GM18507 (cell line): ENCODE results near the gene APBB2.

Experiments used
- DNase-seq: peaks from one replicate; pipeline ENCODE4 v3.0.0; 2011; ENCODE audit warnings: low read depth; ENCODE audit not compliant: insufficient read length; ENCODE audit errors: extremely low spot score
- FAIRE-seq: peaks from 2 replicates; lab custom pipeline; 2011; peaks lifted over from hg19 to GRCh38; lab: Jason Lieb, UNC

APBB2 gene

GRCh38 chr4:41217020-41217333 lies 2.6 kb upstream of the APBB2 start:
- no peak for FAIRE-seq
- DNase-seq = no peak

DNA sequence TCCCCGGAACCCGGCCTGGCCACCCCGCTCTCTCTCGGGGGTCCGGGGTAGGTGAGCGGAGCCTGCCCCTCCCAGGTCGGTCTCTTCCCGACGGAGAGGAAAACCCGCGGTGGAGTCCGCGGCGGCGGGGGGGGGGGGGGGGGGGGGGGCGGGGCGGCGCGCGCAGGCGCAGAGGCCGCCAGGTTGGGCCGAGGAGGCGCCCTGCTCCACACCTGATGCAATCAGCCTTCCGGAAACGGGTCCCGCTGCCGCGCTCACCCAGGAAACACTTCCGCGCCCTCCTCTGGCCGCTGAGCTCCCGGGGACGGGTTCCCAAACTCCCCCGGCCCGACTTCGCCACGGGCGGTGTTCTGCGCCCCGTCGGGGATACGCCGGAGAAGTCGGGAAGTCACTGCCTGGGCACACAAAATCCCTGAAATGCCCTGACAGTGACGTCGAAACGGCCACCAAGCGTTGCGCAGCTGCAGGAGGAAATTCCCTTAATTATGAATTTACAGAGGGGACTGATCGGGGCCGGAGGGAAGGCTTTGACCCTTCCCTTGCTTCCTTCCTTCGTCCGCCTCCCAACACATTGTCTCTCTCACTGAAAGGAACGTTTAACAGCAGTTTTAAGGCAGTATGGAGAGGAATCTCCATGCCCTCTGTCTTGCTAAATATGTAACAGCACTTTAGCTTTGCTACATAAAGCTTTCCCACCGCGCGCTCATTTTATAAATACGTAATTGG lies 2.1 kb upstream of the APBB2 start:
- peak; percentile 56 for FAIRE-seq
- peak; percentile 74 for DNase-seq

- DNase-seq (no peak), FAIRE-seq (no peak)
Measured at GRCh38 chr4:41215969-41216293, 1.6 kb upstream of the APBB2 start.

- no peak for DNase-seq
- FAIRE-seq = no peak
Measured at GRCh38 chr4:41215155-41215554, 813 bp upstream of the APBB2 start.

- FAIRE-seq (peak; percentile 5), DNase-seq (no peak)
Measured at GRCh38 chr4:41214825-41215146, 444 bp upstream of the APBB2 start.

DNA sequence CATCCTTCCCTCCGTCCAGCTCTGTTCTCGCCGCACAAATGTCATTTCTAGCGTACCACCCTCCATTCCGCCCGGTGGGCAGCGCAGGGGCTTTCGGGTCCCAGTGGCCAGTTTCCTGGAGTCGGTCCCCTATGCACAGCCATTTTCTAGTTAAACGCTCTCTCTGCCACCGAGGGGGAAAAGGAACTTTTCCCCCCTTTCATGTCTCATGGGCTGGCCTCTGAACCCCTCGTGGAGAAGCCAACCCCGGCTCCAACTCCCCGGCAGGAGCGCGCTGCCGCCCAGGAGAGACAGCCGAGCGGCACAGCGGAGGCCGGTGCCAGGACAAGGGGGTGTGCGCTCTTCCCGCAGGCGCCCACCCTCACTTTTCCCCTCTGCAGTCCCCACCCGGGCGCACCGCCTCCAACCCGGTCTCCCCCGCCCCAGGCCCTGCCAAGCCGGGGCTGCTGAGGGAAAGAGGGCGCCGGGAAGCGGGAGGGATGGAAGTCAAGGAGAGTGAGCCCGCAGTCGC lies 662 bp downstream of the APBB2 start:
- DNase-seq (no peak), FAIRE-seq (no peak)

GRCh38 chr4:41212616-41213203 lies 1.6 kb downstream of the APBB2 start:
- no peak for DNase-seq

DNA sequence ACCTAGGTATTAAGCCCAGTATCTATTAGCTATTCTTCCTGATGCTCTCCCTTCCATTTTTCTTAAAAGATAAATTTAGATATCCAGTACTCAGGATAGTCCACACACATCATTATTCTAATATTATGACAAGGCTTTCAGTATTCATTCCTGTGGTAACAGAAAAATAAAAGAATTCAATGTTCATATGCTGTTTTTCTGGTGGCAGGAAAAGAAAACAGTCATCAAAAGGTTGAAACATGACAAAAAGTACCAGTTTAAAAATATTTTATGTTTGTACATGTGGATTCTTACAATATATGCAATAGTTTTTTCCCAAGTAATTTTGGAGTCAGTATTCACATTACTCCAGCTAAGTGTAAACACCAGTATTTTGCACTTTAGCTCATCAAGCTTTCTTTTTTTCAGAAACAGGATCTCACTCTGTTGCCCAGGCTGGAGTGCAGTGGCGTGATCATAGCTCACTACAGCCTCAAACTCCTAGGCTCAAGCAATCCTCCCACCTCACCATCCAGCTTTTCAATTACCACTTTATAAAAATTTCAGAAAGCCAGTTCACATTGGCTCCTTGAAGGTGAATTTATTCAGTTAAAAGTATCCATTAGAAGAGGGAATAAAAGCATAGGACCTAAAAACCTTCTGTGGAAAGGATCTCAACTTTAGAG lies 2.3 kb downstream of the APBB2 start:
- FAIRE-seq = no peak

More at GRCh38 chr4:41212616-41213203, 1.6 kb downstream of the APBB2 start:
- FAIRE-seq = peak; percentile 59

GRCh38 chr4:41209901-41210300 lies 4.4 kb downstream of the APBB2 start:
- FAIRE-seq = no peak
- no peak for DNase-seq

More for the DNA sequence above, 2.3 kb downstream of the APBB2 start:
- no peak for DNase-seq

DNA sequence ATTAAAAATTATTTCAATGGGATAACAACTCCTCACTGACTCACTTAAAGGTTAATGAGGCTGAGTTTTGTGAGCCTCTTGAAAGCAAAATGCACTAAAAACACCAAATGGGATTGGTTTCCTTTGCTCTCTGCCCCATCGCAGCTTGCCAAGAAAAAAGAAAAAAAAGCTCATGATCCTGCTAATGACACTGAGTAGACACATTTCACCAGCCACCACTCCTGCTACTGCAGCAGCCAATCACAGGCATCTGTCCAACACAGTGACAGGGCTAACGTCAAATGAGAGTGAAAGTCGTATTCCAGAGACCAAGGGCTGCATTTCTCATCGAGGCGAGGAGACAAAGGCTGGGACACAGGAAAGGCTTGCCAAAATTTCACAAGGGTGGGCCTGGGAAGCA lies 5.2 kb downstream of the APBB2 start:
- no peak for FAIRE-seq
- DNase-seq = no peak

DNA sequence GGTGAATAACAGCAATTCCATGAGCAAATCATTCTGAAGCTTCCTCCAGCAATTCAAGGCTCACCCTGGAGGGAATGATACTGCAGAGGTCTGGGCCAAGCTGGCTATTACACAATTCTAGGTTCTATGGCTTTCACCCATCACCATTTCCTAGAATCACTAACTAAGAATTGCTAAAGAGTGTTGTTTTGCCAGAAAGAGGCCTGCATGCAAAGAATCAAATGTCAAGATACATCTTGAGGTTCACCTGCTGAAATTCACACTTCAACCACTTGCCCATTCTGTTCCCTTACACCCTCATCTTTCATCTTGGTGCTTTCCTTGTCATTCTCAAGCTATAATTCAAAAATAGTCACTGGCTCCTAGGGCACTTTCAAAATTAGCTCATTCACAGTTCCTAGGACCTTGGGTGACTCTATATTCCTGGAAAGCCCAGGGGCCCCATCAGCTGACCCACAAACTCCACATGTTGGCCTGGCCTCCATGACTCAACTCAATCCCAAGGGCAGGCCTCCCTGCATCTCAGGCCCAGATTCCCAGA lies 7.0 kb downstream of the APBB2 start:
- peak; percentile 51 for FAIRE-seq
- DNase-seq = no peak

DNA sequence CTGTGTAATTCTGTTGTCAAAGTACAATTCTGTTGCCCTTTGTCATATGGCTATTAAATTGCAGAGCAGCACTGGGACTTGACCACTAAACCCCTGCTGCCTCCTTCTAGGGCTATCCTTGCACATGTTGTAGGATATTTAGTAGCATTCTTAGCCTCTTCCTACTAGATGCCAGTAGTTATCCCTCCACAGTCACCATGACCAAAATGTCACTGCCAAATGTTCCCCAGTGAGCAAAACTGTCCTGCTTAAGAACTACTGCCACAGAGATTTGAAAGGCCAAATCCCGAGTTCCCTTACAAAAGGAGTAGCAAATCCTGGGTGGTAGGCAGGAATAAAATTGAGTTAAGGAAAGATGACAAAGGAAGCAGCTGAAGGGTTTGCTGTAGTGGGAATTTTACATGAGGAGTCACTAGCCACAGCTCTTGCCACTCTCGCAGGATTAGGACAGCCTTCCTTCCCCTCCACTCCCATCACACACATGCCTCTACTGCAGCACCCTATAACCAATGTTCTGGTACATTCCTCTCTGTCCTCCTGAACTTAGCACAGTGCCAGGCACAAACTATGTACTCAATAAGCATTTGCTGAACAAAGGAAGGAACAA lies 8.4 kb downstream of the APBB2 start:
- no peak for DNase-seq
- no peak for FAIRE-seq

DNA sequence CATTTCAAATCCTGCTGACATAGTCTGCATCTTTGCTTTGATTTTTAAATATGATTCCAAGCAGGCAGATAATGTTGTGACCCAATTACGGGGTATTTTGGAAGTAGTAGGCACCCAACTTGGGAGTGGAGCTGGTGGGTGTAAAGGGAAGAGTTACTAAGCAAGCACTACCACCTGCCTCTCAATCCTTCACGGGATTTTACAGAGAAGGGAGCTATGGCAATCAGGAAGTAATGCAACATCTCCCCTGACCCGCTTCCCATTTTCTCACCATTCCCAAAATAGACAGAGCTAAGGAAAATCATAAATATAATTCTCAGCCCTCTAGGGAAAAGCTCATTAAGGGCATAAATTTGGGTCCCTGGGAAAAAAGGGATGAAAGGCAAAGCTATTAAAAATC lies 9.2 kb downstream of the APBB2 start:
- no peak for FAIRE-seq
- DNase-seq = no peak

DNA sequence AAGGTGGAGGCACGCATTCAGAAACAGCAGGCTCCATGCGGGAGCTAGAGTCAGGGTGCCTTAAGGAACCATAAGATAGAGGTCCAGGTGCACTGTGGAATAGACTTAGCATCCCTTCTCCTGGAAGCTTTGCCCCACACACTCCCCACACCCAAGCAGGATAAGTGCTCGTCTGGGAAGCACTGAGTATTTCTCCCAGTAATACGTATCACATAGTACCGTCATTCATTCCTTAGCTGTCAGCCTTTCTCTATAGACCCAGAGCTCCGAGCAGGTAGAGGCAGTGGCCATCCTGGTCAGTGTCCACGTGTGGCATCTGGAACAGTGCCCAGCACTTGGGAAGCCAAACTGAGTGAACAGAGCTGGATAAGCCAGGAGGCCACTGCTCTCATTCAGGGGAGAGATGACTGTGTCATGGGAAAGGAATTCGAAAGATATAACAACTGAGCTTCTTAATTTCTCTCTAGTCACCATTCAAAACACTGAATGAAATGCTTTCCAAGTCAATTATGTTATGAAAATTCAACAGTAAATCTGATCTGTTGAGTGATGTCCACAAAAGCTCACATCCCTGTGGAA lies 9.9 kb downstream of the APBB2 start:
- FAIRE-seq (no peak), DNase-seq (no peak)

DNA sequence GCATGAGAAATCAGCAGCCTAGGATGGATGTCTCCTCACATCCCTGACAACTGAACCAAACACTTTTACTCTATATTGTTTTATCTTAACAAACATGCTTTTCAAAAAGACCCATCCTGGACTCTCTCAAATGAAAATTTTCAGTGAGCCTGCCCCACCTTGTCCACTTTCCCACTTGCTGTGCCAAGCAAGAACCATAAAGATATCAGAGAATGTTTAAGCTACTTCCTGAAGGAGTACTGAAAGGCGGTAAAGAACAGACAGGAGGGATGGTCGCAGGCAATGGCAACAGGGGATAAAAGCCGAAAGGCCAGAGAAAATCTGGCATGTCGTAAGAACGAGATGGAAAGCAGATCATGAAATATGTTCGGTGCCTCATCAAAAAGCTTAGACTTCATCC lies 10.5 kb downstream of the APBB2 start:
- DNase-seq (no peak), FAIRE-seq (no peak)

DNA sequence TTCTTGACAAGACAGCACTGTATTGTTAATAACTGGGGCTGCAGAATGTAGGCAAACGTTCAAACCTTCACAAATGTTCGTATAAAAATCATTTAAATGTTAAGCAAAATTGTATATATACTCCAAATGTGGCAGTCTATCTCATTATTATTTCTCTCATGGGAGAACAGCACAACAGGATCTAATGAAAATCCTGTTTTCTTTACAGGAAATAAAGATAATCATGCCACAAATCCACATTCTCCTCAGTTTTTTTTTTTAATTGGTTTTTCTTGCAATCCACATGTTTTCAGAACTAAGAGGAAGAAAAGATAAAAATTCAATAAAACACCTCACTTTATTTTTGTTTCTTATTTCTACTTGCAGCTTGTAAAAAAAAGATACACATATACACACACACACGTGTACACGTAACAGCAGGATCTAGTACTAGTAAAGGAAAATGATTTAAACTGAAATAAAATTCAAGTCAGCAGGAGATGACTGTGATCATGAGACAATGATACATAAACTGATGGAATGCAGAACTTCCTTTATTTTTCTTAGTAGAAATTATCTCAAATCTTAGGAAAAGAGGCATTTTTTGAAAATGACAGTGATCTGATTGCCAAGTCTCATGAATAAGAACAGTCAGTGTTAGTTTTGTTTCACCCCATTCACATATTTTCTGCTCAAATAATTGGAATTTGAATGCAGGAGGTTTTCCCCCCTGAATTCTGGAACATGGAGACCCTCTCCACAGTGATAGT lies 11.3 kb downstream of the APBB2 start:
- FAIRE-seq = no peak
- DNase-seq = no peak

DNA sequence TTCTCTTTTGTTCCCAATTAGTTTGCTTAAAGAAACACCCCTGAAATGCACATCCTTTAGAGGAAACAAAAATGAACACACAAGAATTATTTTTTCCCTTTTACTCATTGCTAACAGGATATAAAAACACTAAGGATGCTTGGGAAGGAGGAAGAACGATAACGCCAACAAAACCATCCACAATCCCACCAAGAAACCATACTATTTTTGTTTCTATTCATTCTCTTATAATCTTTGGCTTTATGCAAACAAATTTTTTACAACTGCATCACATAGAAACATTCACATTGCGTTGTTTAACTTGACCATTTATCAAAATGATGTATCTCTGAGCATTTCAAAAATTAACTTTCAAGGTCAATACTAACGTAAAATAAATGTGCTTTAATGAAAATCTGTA lies 12.0 kb downstream of the APBB2 start:
- FAIRE-seq = no peak
- DNase-seq = no peak

GRCh38 chr4:41200486-41201017 lies 13.8 kb downstream of the APBB2 start:
- peak; percentile 46 for FAIRE-seq
- DNase-seq = no peak

DNA sequence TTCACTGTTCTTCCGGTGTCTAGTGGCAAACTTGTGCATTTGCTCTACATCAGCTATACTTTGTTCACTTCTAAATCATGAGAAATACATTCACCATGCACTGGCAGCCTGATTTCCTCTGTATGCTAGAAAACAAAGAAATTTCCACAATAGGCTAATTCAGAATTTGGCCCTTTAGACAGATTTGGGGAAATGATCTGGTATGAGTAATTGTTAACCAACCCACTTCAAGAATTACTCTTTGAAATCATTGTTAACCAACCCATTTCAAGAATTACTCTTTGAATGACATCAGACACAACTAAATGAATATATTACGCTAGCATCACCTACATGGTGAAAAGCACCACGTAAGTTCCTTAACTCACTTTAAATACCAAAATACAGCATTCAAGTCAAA lies 14.6 kb downstream of the APBB2 start:
- FAIRE-seq (no peak), DNase-seq (no peak)
